ENCODE measurements around the gene FNDC5.

DNA sequence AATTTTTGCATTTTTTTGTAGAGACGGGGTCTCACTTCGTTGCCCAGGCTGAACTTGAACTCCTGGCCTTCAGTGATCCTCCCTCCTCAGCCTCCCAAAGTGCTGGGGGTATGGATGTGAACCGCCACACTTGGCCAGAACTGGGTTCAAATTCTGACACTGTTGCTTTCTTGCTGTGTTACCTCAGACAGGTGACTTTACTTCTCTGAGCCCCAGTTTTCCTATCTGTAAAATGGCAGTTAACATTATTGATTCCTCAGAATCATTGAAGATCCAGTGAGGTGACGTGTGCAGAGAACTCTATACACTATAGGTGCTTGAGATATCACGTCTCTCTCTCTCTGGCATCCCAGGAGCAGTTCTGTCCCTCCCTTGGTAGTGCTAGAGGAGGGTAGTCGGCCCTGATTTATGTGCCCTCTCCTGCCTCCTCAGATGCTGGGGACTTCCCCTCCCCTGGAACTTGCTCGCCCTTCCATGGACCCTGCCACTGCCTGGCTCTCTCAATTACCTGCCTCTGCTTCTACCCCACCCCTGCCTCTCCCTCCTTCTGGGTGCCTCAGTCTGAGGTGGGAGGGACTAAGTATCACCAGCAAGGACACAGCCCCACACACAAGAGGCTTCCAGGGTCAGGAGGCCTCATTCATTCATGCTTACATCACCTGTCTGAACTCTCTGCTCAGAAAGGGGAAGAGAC, 12.8 kb upstream of the FNDC5 start:
- TF ChIP-seq, protein P1, sequence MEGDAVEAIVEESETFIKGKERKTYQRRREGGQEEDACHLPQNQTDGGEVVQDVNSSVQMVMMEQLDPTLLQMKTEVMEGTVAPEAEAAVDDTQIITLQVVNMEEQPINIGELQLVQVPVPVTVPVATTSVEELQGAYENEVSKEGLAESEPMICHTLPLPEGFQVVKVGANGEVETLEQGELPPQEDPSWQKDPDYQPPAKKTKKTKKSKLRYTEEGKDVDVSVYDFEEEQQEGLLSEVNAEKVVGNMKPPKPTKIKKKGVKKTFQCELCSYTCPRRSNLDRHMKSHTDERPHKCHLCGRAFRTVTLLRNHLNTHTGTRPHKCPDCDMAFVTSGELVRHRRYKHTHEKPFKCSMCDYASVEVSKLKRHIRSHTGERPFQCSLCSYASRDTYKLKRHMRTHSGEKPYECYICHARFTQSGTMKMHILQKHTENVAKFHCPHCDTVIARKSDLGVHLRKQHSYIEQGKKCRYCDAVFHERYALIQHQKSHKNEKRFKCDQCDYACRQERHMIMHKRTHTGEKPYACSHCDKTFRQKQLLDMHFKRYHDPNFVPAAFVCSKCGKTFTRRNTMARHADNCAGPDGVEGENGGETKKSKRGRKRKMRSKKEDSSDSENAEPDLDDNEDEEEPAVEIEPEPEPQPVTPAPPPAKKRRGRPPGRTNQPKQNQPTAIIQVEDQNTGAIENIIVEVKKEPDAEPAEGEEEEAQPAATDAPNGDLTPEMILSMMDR (IDR thresholded peaks at IDR 0.05) = no peak
- no peak for TF ChIP-seq POLR2AphosphoS5 (IDR thresholded peaks at IDR 0.05)
- TF ChIP-seq POLR2A (IDR thresholded peaks at IDR 0.05) = no peak
- no peak for TF ChIP-seq EP300 (IDR thresholded peaks at IDR 0.05)
